OCI-LY1 (cell line): Measurements from ENCODE around the gene DNAH17.

Experiments
- EZH2 ChIP-seq: fragments of 200-600 bp; sonication (generic), shearing (Covaris generic); IDR thresholded peaks from 2 replicates; pipeline ENCODE4 v1.8.0; 2017; ENCODE audit warnings: borderline replicate concordance, mixed run types, mild to moderate bottlenecking, antibody characterized with exemption, low read length, moderate library complexity, mixed read lengths
- TF ChIP-seq, protein P1 (sequence below): fragments of 200-600 bp; sonication (generic), shearing (Covaris generic); IDR thresholded peaks from 2 replicates; pipeline ENCODE4 v1.5.1; 2017; ENCODE audit warnings: mild to moderate bottlenecking, antibody characterized with exemption, low read length, moderate library complexity, mixed read lengths

DNA sequence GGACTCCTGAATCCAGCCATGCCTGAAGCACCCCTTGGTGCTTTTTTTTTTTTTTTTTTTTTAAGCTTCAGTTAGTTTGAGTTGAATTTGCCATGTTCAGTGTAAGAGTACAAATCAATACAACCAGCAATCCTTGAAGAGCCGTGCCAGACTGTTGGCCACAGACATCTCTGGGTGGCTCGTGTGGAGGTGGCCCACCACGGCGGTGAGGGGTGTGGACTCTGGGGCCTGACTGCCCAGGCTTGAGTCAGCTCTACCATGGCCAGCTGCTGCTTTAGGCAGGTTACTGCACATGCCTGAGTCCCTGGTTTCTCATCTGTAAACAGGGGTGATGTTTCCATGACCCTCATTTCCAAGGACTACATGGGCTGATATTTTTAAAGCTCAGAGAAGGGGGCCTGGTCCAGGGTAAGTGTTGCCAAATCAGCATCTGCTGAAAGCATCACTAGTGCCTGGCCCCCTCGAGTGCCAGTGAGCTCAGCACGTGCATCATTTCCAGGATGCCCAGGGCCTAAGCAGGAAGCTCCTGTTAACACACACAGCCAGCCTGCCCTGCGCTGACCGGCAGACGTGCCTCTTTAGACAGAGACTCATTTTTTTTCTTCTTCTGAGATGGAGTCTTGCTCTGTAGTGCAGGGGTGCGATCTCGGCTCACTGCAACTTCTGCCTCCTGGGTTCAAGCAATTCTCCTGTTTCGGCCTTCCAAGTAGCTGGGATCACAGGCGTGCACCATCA lies 90.1 kb downstream of the DNAH17 start:
- no peak for TF ChIP-seq EZH2
- TF ChIP-seq, protein P1, sequence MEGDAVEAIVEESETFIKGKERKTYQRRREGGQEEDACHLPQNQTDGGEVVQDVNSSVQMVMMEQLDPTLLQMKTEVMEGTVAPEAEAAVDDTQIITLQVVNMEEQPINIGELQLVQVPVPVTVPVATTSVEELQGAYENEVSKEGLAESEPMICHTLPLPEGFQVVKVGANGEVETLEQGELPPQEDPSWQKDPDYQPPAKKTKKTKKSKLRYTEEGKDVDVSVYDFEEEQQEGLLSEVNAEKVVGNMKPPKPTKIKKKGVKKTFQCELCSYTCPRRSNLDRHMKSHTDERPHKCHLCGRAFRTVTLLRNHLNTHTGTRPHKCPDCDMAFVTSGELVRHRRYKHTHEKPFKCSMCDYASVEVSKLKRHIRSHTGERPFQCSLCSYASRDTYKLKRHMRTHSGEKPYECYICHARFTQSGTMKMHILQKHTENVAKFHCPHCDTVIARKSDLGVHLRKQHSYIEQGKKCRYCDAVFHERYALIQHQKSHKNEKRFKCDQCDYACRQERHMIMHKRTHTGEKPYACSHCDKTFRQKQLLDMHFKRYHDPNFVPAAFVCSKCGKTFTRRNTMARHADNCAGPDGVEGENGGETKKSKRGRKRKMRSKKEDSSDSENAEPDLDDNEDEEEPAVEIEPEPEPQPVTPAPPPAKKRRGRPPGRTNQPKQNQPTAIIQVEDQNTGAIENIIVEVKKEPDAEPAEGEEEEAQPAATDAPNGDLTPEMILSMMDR: no peak
